Thyroid gland (tissue), 4 donors: ENCODE measurements around the gene PRKAB1. TPM values are rescaled to one million over a fixed set of nuclear protein-coding genes. Genes with fewer than 3 reads are reported as not detected.

ENCODE experiments used
- DNase-seq, 2 donors: peaks; one replicate each; pipeline ENCODE4 v3.0.0-alpha.2; 2019
- H3K27ac ChIP-seq, 3 donors: fragments of 200-600 bp; sonication (generic); 1 replicate in 2 of 3; 2 replicates in 1 of 3; pipeline ENCODE4 v1.5.1; 2016 to 2019; ENCODE audit warnings: mild to moderate bottlenecking in 1 of 3, moderate library complexity in 1 of 3
- H3K27me3 ChIP-seq: fragments of 200-600 bp; sonication (generic); one replicate; pipeline ENCODE4 v1.5.1; 2019
- H3K36me3 ChIP-seq, 2 donors: fragments of 200-600 bp; sonication (generic); one replicate each; pipeline ENCODE4 v1.5.1; 2016 to 2019
- H3K4me1 ChIP-seq, 2 donors: fragments of 200-600 bp; sonication (generic); one replicate each; pipeline ENCODE4 v1.5.1; 2017 to 2019
- H3K4me3 ChIP-seq, 3 donors: fragments of 200-600 bp; sonication (generic); replicated peaks in 1 of 3; 1 replicate in 2 of 3; 2 replicates in 1 of 3; pipeline ENCODE4 v1.5.1; 2016; ENCODE audit warnings: mild to moderate bottlenecking in 1 of 3
- H3K9me3 ChIP-seq: fragments of 200-600 bp; sonication (generic); one replicate; pipeline ENCODE4 v1.5.1; 2017
- CTCF ChIP-seq, 6 experiments: fragments of 200-600 bp in 3 of 6; fragments of 450-650 bp in 3 of 6; sonication (generic) in 3 of 6; IDR thresholded peaks; one replicate each; pipeline ENCODE4 v1.5.1; 2016 to 2019; ENCODE audit warnings: antibody characterized with exemption in 6 of 6, mild to moderate bottlenecking in 2 of 6, inconsistent platforms in 1 of 6, moderate library complexity in 1 of 6
- POLR2A ChIP-seq, 2 donors: fragments of 450-650 bp; IDR thresholded peaks; one replicate each; pipeline ENCODE4 v1.6.1; 2017; ENCODE audit warnings: antibody characterized with exemption in 2 of 2, mild to moderate bottlenecking in 2 of 2, moderate library complexity in 1 of 2
- WGBS, 2 donors: methylation state at CpG; one replicate each; pipeline ENCODE4 v1.1.5; 2017; 5-methylcytosine and 5-hydroxymethylcytosine counted together
- intact Hi-C: fragments of 100-400 bp; cut with DNase I; formaldehyde crosslinking; loops from one replicate; pipeline ENCODE4 v1.15.1; 2023
- total RNA-seq, 4 donors: library from RNA; depleted of rRNA; stranded (reverse); fragments of >200 nt; gene quantifications; one replicate each; pipeline ENCODE4 v1.2.3, GENCODE V29; 2016

Gene PRKAB1
- total RNA-seq, 4 donors from 2014 or later = 22.5 to 197 (median 32.3) TPM

- Histone ChIP-seq H3K4me3 (no peak overlapping the region), H3K9me3 (no peaks in the 10 kb centered on the region), H3K4me1 (peaks cover 31 to 51% of the 10 kb centered on the region in 2 donors), H3K27me3 (no peaks in the 10 kb centered on the region), H3K27ac (peak overlapping the region in 1 of 3 donors; percentile 14), H3K36me3 (no peaks in the 10 kb centered on the region)
- WGBS, 2 donors = 72 to 73% methylated on average over 4 of the region's 4 CpGs
- TF ChIP-seq POLR2A (IDR thresholded peaks at IDR 0.05) (no peak), CTCF (IDR thresholded peaks at IDR 0.05) (peak in 3 of 6 experiments; percentile 33 to 46 (median 40))
- intact Hi-C loops = no loop called here
- no peak for DNase-seq
Measured at GRCh38 chr12:119695034-119695433, 27.1 kb downstream of the PRKAB1 start.

- H3K27me3 ChIP-seq = no peaks in the 10 kb centered on the region
- WGBS, 2 donors = 90 to 91% methylated on average over 5 of the region's 5 CpGs
- DNase-seq = no peak
- no peak for TF ChIP-seq POLR2A (IDR thresholded peaks at IDR 0.05)
- peak in 1 of 6 experiments; percentile 9 for TF ChIP-seq CTCF (IDR thresholded peaks at IDR 0.05)
- H3K4me1 ChIP-seq = peaks cover 32 to 53% of the 10 kb centered on the region in 2 donors
- H3K9me3 ChIP-seq = no peaks in the 10 kb centered on the region
- H3K4me3 ChIP-seq = no peak overlapping the region
- intact Hi-C loops = no loop called here
- H3K36me3 ChIP-seq = no peaks in the 10 kb centered on the region
- H3K27ac ChIP-seq = no peak overlapping the region
Measured at GRCh38 chr12:119696943-119697342, 29.0 kb downstream of the PRKAB1 start.

GRCh38 chr12:119699199-119699760, 31.3 kb downstream of the PRKAB1 start:
- Histone ChIP-seq H3K4me3 (no peak overlapping the region), H3K9me3 (no peaks in the 10 kb centered on the region), H3K27ac (peak overlapping the region; percentile 84 to 90 (median 89)), H3K36me3 (no peaks in the 10 kb centered on the region), H3K4me1 (peaks cover 26 to 34% of the 10 kb centered on the region in 2 donors), H3K27me3 (no peaks in the 10 kb centered on the region)
- intact Hi-C loops = no loop called here
- peak; percentile 93 to 94 for DNase-seq
- TF ChIP-seq POLR2A (IDR thresholded peaks at IDR 0.05) (peak in 1 of 2 donors; percentile 54), CTCF (IDR thresholded peaks at IDR 0.05) (peak in 5 of 6 experiments; percentile 20 to 82 (median 39))
- 33 to 69% methylated on average over 11 of the region's 11 CpGs for WGBS, 2 donors

- Histone ChIP-seq H3K36me3 (no peaks in the 10 kb centered on the region), H3K27me3 (no peaks in the 10 kb centered on the region), H3K9me3 (no peaks in the 10 kb centered on the region), H3K4me3 (no peak overlapping the region), H3K4me1 (peaks cover 22 to 35% of the 10 kb centered on the region in 2 donors), H3K27ac (peak overlapping the region; percentile 84 to 90 (median 89))
- no peak for TF ChIP-seq POLR2A (IDR thresholded peaks at IDR 0.05)
- no peak for TF ChIP-seq CTCF (IDR thresholded peaks at IDR 0.05)
- DNase-seq = no peak
- WGBS, 2 donors = 73 to 92% methylated on average over 6 of the region's 6 CpGs
- intact Hi-C loops = no loop called here
Measured at GRCh38 chr12:119700078-119700477, 32.1 kb downstream of the PRKAB1 start.

- Histone ChIP-seq H3K36me3 (no peaks in the 10 kb centered on the region), H3K27ac (peak overlapping the region in 2 of 3 donors; percentile 36 to 42), H3K4me1 (peaks cover 6 to 16% of the 10 kb centered on the region in 2 donors), H3K4me3 (no peak overlapping the region), H3K9me3 (no peaks in the 10 kb centered on the region), H3K27me3 (no peaks in the 10 kb centered on the region)
- TF ChIP-seq POLR2A (IDR thresholded peaks at IDR 0.05) = no peak
- 87 to 89% methylated on average over 16 of the region's 16 CpGs for WGBS, 2 donors
- DNase-seq = no peak
- intact Hi-C loops = no loop called here
Measured at GRCh38 chr12:119704065-119704747, 36.3 kb downstream of the PRKAB1 start.
